ENCODE results near the gene STEAP3. TPM values are rescaled to one million over a fixed set of nuclear protein-coding genes. Genes with fewer than 3 reads are reported as not detected.

Gene STEAP3
- total RNA-seq, 1 experiment from 2014 or later = 15.4 TPM

DNA sequence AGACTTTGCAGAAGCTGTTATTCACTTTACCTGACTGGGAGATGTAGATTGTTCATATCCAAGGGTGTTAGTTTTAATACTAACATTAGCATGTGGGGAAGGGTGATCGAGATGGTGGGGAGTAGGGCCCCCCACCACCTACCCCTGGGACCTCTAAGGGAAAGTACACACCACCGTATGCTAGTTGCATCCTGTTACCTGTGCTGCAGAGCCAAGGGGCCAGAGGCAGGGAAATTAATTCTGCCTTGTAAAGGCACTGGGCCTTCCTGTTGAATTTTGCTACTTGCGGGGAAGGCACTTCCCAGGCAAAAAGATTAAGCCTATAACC is 9.0 kb downstream of the STEAP3 start:
- Histone ChIP-seq H2BK5ac (ENCODE audit: insufficient read length, low read length) (no peak overlapping the region), H4K8ac (replicated peaks; ENCODE audit: insufficient read length, low read depth, low read length) (no peak overlapping the region), H3K4me1 (ENCODE audit: insufficient read depth, low read length) (no peaks in the 10 kb centered on the region; the same call in 1 of the 2 replicates), H2BK20ac (ENCODE audit: low read depth, low read length, poor library complexity, severe bottlenecking) (no peak overlapping the region), H3K18ac (ENCODE audit: insufficient read length, low read depth, low read length) (no peak overlapping the region), H3K14ac (ENCODE audit: insufficient read depth, low read length) (no peak overlapping the region), H3K4me2 (ENCODE audit: insufficient read depth, insufficient read length, low read length) (no peak overlapping the region), H3K9me3 (ENCODE audit: control insufficient read depth, low read depth, low read length) (no peaks in the 10 kb centered on the region), H2BK15ac (ENCODE audit: low read depth, low read length) (no peak overlapping the region), H2AFZ (ENCODE audit: low read length) (no peak overlapping the region), H3K27ac (ENCODE audit: insufficient read length, low read depth, low read length) (no peak overlapping the region), H4K5ac (ENCODE audit: insufficient read length, low read depth, low read length) (no peak overlapping the region), H3K79me2 (ENCODE audit: insufficient read depth, low read length) (no peaks in the 10 kb centered on the region), H2BK120ac (ENCODE audit: low read depth, low read length, poor library complexity, severe bottlenecking) (no peak overlapping the region), H4K91ac (ENCODE audit: insufficient read length, low read depth, low read length) (no peak overlapping the region), H3K56ac (ENCODE audit: insufficient read length, low read depth, low read length) (no peak overlapping the region), H2AK5ac (ENCODE audit: insufficient read length, low read length) (no peak overlapping the region), H3K27me3 (ENCODE audit: insufficient read depth, low read length) (no peaks in the 10 kb centered on the region), H3T11ph (ENCODE audit: low read length) (no peak overlapping the region), H3K23me2 (ENCODE audit: insufficient read length, low read depth, low read length, poor library complexity, severe bottlenecking) (no peaks in the 10 kb centered on the region), H3K4ac (ENCODE audit: low read depth, low read length) (no peak overlapping the region), H3K9ac (ENCODE audit: extremely low read depth, insufficient read length, low read length) (no peak overlapping the region), H2BK12ac (ENCODE audit: insufficient read length, low read depth, low read length) (no peak overlapping the region), H3K23ac (ENCODE audit: insufficient read length, low read depth, low read length) (no peak overlapping the region), H4K20me1 (ENCODE audit: control insufficient read depth, insufficient read depth, insufficient read length) (no peaks in the 10 kb centered on the region), H3K79me1 (ENCODE audit: insufficient read depth, low read depth, low read length, poor library complexity, severe bottlenecking) (no peaks in the 10 kb centered on the region)
- peaks cover 3% of the 10 kb centered on the region; the same call in 1 of the 2 replicates for H3K27me3 Mint-ChIP-seq (ENCODE audit: low read depth)
- H3K27ac Mint-ChIP-seq = no peak overlapping the region; a peak in 1 of 7 replicates
- no peak overlapping the region for H3K4me3 Mint-ChIP-seq
- H3K4me1 Mint-ChIP-seq = peaks cover 48 to 62% of the 10 kb centered on the region in 2 experiments
- H3K36me3 Mint-ChIP-seq (ENCODE audit: insufficient read depth in 1 of 3, low read depth in 3 of 3) = no peaks in the 10 kb centered on the region
- WGBS (ENCODE audit: extremely low coverage, insufficient read length, low lambda C conversion rate) = no CpG with 5 or more reads among the region's 3 CpGs
- no peaks in the 10 kb centered on the region for H3K9me3 Mint-ChIP-seq
- TF ChIP-seq, protein P1, sequence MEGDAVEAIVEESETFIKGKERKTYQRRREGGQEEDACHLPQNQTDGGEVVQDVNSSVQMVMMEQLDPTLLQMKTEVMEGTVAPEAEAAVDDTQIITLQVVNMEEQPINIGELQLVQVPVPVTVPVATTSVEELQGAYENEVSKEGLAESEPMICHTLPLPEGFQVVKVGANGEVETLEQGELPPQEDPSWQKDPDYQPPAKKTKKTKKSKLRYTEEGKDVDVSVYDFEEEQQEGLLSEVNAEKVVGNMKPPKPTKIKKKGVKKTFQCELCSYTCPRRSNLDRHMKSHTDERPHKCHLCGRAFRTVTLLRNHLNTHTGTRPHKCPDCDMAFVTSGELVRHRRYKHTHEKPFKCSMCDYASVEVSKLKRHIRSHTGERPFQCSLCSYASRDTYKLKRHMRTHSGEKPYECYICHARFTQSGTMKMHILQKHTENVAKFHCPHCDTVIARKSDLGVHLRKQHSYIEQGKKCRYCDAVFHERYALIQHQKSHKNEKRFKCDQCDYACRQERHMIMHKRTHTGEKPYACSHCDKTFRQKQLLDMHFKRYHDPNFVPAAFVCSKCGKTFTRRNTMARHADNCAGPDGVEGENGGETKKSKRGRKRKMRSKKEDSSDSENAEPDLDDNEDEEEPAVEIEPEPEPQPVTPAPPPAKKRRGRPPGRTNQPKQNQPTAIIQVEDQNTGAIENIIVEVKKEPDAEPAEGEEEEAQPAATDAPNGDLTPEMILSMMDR (conservative IDR thresholded peaks at IDR 0.05) = no peak
- no peak for DNase-seq
